ENCODE data around the gene MPC1. TPM values are rescaled to one million over a fixed set of nuclear protein-coding genes. Genes with fewer than 3 reads are reported as not detected.

MPC1 gene
- polyA plus RNA-seq, 1 donor from 2014 or later: 112 TPM

- no peaks in the 10 kb centered on the region for H3K9me3 ChIP-seq (ENCODE audit: low read length)
- no peak overlapping the region for H2AFZ ChIP-seq (ENCODE audit: low read depth, low read length)
- no peaks in the 10 kb centered on the region for H3K27me3 ChIP-seq (ENCODE audit: insufficient read depth, low read depth, low read length)
- H3K36me3 ChIP-seq (ENCODE audit: insufficient read depth, low read length): no peaks in the 10 kb centered on the region
- no peak overlapping the region for H3K9ac ChIP-seq (ENCODE audit: low read length)
- H3K27ac ChIP-seq (ENCODE audit: low read length): no peak overlapping the region
- H3K4me3 ChIP-seq (ENCODE audit: low read length): no peak overlapping the region
- H3K79me2 ChIP-seq (replicated peaks; ENCODE audit: insufficient read depth, low read length): peaks cover 32% of the 10 kb centered on the region
- no peaks in the 10 kb centered on the region for H3F3A ChIP-seq (ENCODE audit: insufficient read depth, low read length, poor library complexity, severe bottlenecking)
- H3K4me2 ChIP-seq (ENCODE audit: low read length): no peak overlapping the region
- TF ChIP-seq TAF1 (IDR thresholded peaks at IDR 0.05; ENCODE audit: low read depth) (no peak), EZH2 (IDR thresholded peaks at IDR 0.05; ENCODE audit: borderline replicate concordance, insufficient read depth, low read length, poor library complexity, severe bottlenecking) (no peak), SMC3 (conservative IDR thresholded peaks at IDR 0.05; ENCODE audit: poor library complexity) (no peak), MXI1 (conservative IDR thresholded peaks at IDR 0.05; ENCODE audit: poor library complexity, severe bottlenecking) (no peak), EP300 (conservative IDR thresholded peaks at IDR 0.05; ENCODE audit: poor library complexity, severe bottlenecking) (no peak), RAD21 (conservative IDR thresholded peaks at IDR 0.05) (no peak), POLR2AphosphoS5 (IDR thresholded peaks at IDR 0.05) (no peak)
- TF ChIP-seq, protein P1, sequence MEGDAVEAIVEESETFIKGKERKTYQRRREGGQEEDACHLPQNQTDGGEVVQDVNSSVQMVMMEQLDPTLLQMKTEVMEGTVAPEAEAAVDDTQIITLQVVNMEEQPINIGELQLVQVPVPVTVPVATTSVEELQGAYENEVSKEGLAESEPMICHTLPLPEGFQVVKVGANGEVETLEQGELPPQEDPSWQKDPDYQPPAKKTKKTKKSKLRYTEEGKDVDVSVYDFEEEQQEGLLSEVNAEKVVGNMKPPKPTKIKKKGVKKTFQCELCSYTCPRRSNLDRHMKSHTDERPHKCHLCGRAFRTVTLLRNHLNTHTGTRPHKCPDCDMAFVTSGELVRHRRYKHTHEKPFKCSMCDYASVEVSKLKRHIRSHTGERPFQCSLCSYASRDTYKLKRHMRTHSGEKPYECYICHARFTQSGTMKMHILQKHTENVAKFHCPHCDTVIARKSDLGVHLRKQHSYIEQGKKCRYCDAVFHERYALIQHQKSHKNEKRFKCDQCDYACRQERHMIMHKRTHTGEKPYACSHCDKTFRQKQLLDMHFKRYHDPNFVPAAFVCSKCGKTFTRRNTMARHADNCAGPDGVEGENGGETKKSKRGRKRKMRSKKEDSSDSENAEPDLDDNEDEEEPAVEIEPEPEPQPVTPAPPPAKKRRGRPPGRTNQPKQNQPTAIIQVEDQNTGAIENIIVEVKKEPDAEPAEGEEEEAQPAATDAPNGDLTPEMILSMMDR (IDR thresholded peaks at IDR 0.05; ENCODE audit: poor library complexity, severe bottlenecking): no peak
- TF ChIP-seq, protein P2, sequence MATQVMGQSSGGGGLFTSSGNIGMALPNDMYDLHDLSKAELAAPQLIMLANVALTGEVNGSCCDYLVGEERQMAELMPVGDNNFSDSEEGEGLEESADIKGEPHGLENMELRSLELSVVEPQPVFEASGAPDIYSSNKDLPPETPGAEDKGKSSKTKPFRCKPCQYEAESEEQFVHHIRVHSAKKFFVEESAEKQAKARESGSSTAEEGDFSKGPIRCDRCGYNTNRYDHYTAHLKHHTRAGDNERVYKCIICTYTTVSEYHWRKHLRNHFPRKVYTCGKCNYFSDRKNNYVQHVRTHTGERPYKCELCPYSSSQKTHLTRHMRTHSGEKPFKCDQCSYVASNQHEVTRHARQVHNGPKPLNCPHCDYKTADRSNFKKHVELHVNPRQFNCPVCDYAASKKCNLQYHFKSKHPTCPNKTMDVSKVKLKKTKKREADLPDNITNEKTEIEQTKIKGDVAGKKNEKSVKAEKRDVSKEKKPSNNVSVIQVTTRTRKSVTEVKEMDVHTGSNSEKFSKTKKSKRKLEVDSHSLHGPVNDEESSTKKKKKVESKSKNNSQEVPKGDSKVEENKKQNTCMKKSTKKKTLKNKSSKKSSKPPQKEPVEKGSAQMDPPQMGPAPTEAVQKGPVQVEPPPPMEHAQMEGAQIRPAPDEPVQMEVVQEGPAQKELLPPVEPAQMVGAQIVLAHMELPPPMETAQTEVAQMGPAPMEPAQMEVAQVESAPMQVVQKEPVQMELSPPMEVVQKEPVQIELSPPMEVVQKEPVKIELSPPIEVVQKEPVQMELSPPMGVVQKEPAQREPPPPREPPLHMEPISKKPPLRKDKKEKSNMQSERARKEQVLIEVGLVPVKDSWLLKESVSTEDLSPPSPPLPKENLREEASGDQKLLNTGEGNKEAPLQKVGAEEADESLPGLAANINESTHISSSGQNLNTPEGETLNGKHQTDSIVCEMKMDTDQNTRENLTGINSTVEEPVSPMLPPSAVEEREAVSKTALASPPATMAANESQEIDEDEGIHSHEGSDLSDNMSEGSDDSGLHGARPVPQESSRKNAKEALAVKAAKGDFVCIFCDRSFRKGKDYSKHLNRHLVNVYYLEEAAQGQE (IDR thresholded peaks at IDR 0.05; ENCODE audit: borderline replicate concordance): no peak
- H3K9me2 ChIP-seq (ENCODE audit: insufficient read depth, low read length): no peaks in the 10 kb centered on the region
- no peaks in the 10 kb centered on the region for H4K20me1 ChIP-seq (ENCODE audit: insufficient read depth)
Measured at GRCh38 chr6:166335378-166336302, 47.1 kb downstream of the MPC1 start.

DNA sequence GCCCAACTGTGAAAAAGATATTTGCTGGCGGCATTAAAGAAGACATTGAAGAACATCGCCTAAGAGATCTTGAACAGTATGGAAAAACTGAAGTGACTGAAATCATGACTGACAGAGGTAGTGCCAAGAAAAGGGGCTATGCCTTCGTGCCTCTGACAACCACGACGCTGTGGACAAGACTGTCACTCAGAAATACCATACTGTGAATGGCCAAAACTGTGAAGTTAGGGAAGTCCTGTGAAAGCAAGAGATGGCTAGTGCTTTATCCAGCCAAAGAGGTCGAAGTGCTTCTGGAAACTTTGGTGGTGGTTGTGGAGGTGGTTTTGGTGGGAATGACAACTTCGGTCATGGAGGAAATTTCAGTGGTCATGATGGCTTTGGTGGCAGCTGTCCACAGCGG, 47.9 kb downstream of the MPC1 start:
- TF ChIP-seq, protein P2 (IDR thresholded peaks at IDR 0.05; ENCODE audit: borderline replicate concordance): no peak
- TF ChIP-seq EP300 (conservative IDR thresholded peaks at IDR 0.05; ENCODE audit: poor library complexity, severe bottlenecking): no peak
- TF ChIP-seq RAD21 (conservative IDR thresholded peaks at IDR 0.05): no peak
- TF ChIP-seq EZH2 (IDR thresholded peaks at IDR 0.05; ENCODE audit: borderline replicate concordance, insufficient read depth, low read length, poor library complexity, severe bottlenecking): no peak
- TF ChIP-seq MXI1 (conservative IDR thresholded peaks at IDR 0.05; ENCODE audit: poor library complexity, severe bottlenecking): no peak
- no peak for TF ChIP-seq TAF1 (IDR thresholded peaks at IDR 0.05; ENCODE audit: low read depth)
- no peak for TF ChIP-seq SMC3 (conservative IDR thresholded peaks at IDR 0.05; ENCODE audit: poor library complexity)
- TF ChIP-seq, protein P1 (IDR thresholded peaks at IDR 0.05; ENCODE audit: poor library complexity, severe bottlenecking): no peak
- no peak for TF ChIP-seq POLR2AphosphoS5 (IDR thresholded peaks at IDR 0.05)
- no peaks in the 10 kb centered on the region for H3K36me3 ChIP-seq (ENCODE audit: insufficient read depth, low read length)
- no peaks in the 10 kb centered on the region for H4K20me1 ChIP-seq (ENCODE audit: insufficient read depth)
- peaks cover 28% of the 10 kb centered on the region for H3K79me2 ChIP-seq (replicated peaks; ENCODE audit: insufficient read depth, low read length)
- no peak overlapping the region for H3K4me3 ChIP-seq (ENCODE audit: low read length)
- H3K4me2 ChIP-seq (ENCODE audit: low read length): no peak overlapping the region
- no peaks in the 10 kb centered on the region for H3K9me2 ChIP-seq (ENCODE audit: insufficient read depth, low read length)
- no peak overlapping the region for H3K27ac ChIP-seq (ENCODE audit: low read length)
- no peak overlapping the region for H3K9ac ChIP-seq (ENCODE audit: low read length)
- H3K9me3 ChIP-seq (ENCODE audit: low read length): no peaks in the 10 kb centered on the region
- H2AFZ ChIP-seq (ENCODE audit: low read depth, low read length): no peak overlapping the region
- H3F3A ChIP-seq (ENCODE audit: insufficient read depth, low read length, poor library complexity, severe bottlenecking): no peaks in the 10 kb centered on the region
- no peaks in the 10 kb centered on the region for H3K27me3 ChIP-seq (ENCODE audit: insufficient read depth, low read depth, low read length)
